Tibial artery (tissue), 4 donors: ENCODE measurements around the gene PAQR3.
A peak's percentile ranks its signal among the peaks of the same experiment; 100 is the strongest.

Source experiments
- DNase-seq, 2 donors: peaks; one replicate each; pipeline ENCODE4 v3.0.0-alpha.2; 2019
- H3K27ac ChIP-seq, 2 donors: fragments of 200-600 bp; sonication (generic) in 1 of 2; 1 replicate in 1 of 2; 2 replicates in 1 of 2; pipeline ENCODE4 v1.5.1; 2018 to 2019; ENCODE audit warnings: mild to moderate bottlenecking in 1 of 2
- H3K27me3 ChIP-seq, 2 donors: fragments of 200-600 bp; sonication (generic) in 1 of 2; one replicate each; pipeline versions ENCODE4 v1.5.1 to v1.6.0; 2016 to 2019
- H3K36me3 ChIP-seq, 3 donors: fragments of 200-600 bp; sonication (generic) in 2 of 3; one replicate each; pipeline ENCODE4 v1.5.1; 2016 to 2019; ENCODE audit warnings: mild to moderate bottlenecking in 2 of 3
- H3K4me1 ChIP-seq, 4 donors: fragments of 200-600 bp; sonication (generic) in 2 of 4; 1 replicate in 3 of 4; 2 replicates in 1 of 4; pipeline ENCODE4 v1.5.1; 2016 to 2019
- H3K4me3 ChIP-seq, 2 donors: fragments of 200-600 bp; sonication (generic) in 1 of 2; 1 replicate in 1 of 2; 2 replicates in 1 of 2; pipeline ENCODE4 v1.5.1; 2018 to 2019; ENCODE audit warnings: mild to moderate bottlenecking in 2 of 2
- H3K9me3 ChIP-seq, 3 donors: fragments of 200-600 bp; sonication (generic) in 1 of 3; one replicate each; pipeline ENCODE4 v1.5.1; 2016 to 2019
- CTCF ChIP-seq, 2 experiments: fragments of 200-600 bp in 1 of 2; fragments of 450-650 bp in 1 of 2; IDR thresholded peaks; one replicate each; pipeline ENCODE4 v1.5.1; 2017 to 2019; ENCODE audit warnings: antibody characterized with exemption in 2 of 2, mild to moderate bottlenecking in 1 of 2, moderate library complexity in 1 of 2
- intact Hi-C: fragments of 100-400 bp; cut with DNase I; formaldehyde crosslinking; loops from one replicate; pipeline ENCODE4 v1.15.0; 2023; ENCODE audit warnings: low total_unique reads

Gene PAQR3

GRCh38 chr4:78938868-78939666 is at the start of gene PAQR3:
Gene PAQR3, minus strand, starts transcription at chr4:78939438. Its CDS starts 214 bp downstream, at chr4:78939224.
- H3K4me1 ChIP-seq, result peaks cover 0 to 19% (median 10%) of the 10 kb centered on the region in 4 donors

GRCh38 chr4:78987683-78988082 is 48.4 kb upstream of the PAQR3 start:
- H3K4me1 ChIP-seq, result peaks cover 0 to 71% (median 7%) of the 10 kb centered on the region in 4 donors
- intact Hi-C loops, result no loop called here
- TF ChIP-seq CTCF (IDR thresholded peaks at IDR 0.05), result no peak
- DNase-seq, result no peak
- no peak overlapping the region for H3K4me3 ChIP-seq
- no peaks in the 10 kb centered on the region for H3K27me3 ChIP-seq
- H3K9me3 ChIP-seq, result no peaks in the 10 kb centered on the region
- H3K36me3 ChIP-seq, result peaks cover 4 to 18% (median 10%) of the 10 kb centered on the region in 3 donors
- H3K27ac ChIP-seq, result no peak overlapping the region

More at GRCh38 chr4:78938868-78939666, at the start of gene PAQR3:
- no peaks in the 10 kb centered on the region for H3K9me3 ChIP-seq
- TF ChIP-seq CTCF (IDR thresholded peaks at IDR 0.05), result no peak
- H3K27ac ChIP-seq, result peak within 1 kb of the TSS; percentile 73 to 74
- intact Hi-C loops, result no loop called here
- no peaks in the 10 kb centered on the region for H3K27me3 ChIP-seq
- H3K36me3 ChIP-seq, result no peaks in the 10 kb centered on the region
- DNase-seq, result peak; percentile 84 to 91
- H3K4me3 ChIP-seq, result peak within 1 kb of the TSS; percentile 82 to 83

- peaks cover 0 to 45% (median 4%) of the 10 kb centered on the region in 4 donors for H3K4me1 ChIP-seq
- no peak for TF ChIP-seq CTCF (IDR thresholded peaks at IDR 0.05)
- no peak for DNase-seq
- H3K4me3 ChIP-seq, result no peak overlapping the region
- H3K36me3 ChIP-seq, result peaks cover 14 to 27% (median 25%) of the 10 kb centered on the region in 3 donors
- no peak overlapping the region for H3K27ac ChIP-seq
- no peaks in the 10 kb centered on the region for H3K27me3 ChIP-seq
- peaks cover 0 to 5% (median 0%) of the 10 kb centered on the region in 3 donors for H3K9me3 ChIP-seq
- intact Hi-C loops, result no loop called here
These were observed 45.4 kb upstream of the PAQR3 start for GRCh38 chr4:78984593-78984992.

GRCh38 chr4:78975865-78976264 is 36.6 kb upstream of the PAQR3 start:
- Histone ChIP-seq H3K9me3 (no peaks in the 10 kb centered on the region), H3K36me3 (no peaks in the 10 kb centered on the region)

GRCh38 chr4:78971776-78972175 is 32.5 kb upstream of the PAQR3 start:
- peak overlapping the region; percentile 87 to 92 for H3K27ac ChIP-seq

More at GRCh38 chr4:78975865-78976264, 36.6 kb upstream of the PAQR3 start:
- no peak for DNase-seq
- Histone ChIP-seq H3K27me3 (no peaks in the 10 kb centered on the region), H3K27ac (peak overlapping the region in 1 of 2 donors; percentile 35), H3K4me1 (peaks cover 0 to 52% (median 6%) of the 10 kb centered on the region in 4 donors), H3K4me3 (peak overlapping the region in 1 of 2 donors; percentile 8)
- intact Hi-C loops, result no loop called here
- TF ChIP-seq CTCF (IDR thresholded peaks at IDR 0.05), result no peak

More at GRCh38 chr4:78971776-78972175, 32.5 kb upstream of the PAQR3 start:
- H3K9me3 ChIP-seq, result no peaks in the 10 kb centered on the region
- TF ChIP-seq CTCF (IDR thresholded peaks at IDR 0.05), result no peak
- intact Hi-C loops, result no loop called here
- DNase-seq, result no peak
- no peaks in the 10 kb centered on the region for H3K27me3 ChIP-seq
- H3K36me3 ChIP-seq, result no peaks in the 10 kb centered on the region
- peak overlapping the region; percentile 45 to 53 for H3K4me3 ChIP-seq
- H3K4me1 ChIP-seq, result peaks cover 0 to 78% (median 14%) of the 10 kb centered on the region in 4 donors
